Nephron progenitor cell (in vitro differentiated cells): ENCODE measurements around the gene P2RY8.
A peak's percentile ranks its signal among the peaks of the same experiment; 100 is the strongest.
"Not testable (repeated sequence)": the region's sequence is repeated elsewhere in the genome, so short reads cannot be mapped to it uniquely, and the experiment has no call there.

Experiments
- DNase-seq: peaks from one replicate; pipeline ENCODE4 v3.0.0; 2021
- H3K27ac Mint-ChIP-seq: 2 replicates; pipeline ENCODE4 v1.8.0; 2021; ENCODE audit warnings: mild to moderate bottlenecking, moderate library complexity, mixed read lengths
- H3K27me3 Mint-ChIP-seq: 2 replicates; pipeline ENCODE4 v1.8.0; 2021; ENCODE audit warnings: mild to moderate bottlenecking, low read depth, mixed read lengths; ENCODE audit not compliant: poor library complexity
- H3K36me3 Mint-ChIP-seq: 2 replicates; pipeline ENCODE4 v1.8.0; 2021; ENCODE audit warnings: low read depth, mixed read lengths
- H3K4me1 Mint-ChIP-seq: 2 replicates; pipeline ENCODE4 v1.8.0; 2021; ENCODE audit warnings: mixed read lengths
- H3K4me3 Mint-ChIP-seq: 2 replicates; pipeline ENCODE4 v1.8.0; 2021; ENCODE audit warnings: mild to moderate bottlenecking, moderate library complexity, mixed read lengths
- H3K9me3 Mint-ChIP-seq: 2 replicates; pipeline ENCODE4 v1.8.0; 2021; ENCODE audit warnings: mild to moderate bottlenecking, moderate library complexity, mixed read lengths
- TF ChIP-seq, protein P1 (sequence below): fragments of 200-600 bp; sonication (generic); IDR thresholded peaks from 2 replicates; pipeline ENCODE4 v1.5.0; 2021; ENCODE audit warnings: antibody characterized with exemption

P2RY8 gene

DNA sequence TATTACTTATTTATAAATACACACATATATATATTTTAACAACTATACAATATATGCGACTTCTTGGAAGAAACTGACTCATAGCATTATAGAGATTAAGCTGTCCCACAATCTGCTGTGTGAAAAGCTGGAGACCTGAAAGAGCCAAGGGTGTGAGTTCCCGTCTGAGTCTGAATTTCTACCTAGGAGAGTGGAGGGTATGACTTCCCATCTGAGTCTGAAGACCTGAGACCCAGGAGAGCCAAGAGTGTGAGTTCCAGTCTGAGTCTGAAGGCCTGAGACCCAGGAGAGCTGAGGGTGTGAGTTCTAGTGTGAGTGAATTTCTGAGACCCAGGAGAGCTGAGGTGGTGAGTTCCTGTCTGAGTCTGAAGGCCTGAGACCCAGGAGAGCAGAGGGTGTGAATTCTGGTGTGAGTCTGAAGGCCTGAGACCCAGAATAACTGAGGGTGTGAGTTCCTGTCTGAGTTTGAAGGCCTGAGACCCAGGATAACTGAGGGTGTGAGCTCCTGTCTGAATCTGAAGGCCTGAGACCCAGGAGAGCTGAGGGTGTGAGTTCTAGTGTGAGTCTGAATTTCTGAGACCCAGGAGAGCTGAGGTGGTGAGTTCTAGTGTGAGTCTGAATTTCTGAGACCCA is 8.9 kb upstream of the P2RY8 start:
- no peak for DNase-seq
- peaks cover 6% of the 10 kb centered on the region for H3K9me3 Mint-ChIP-seq
- TF ChIP-seq, protein P1, sequence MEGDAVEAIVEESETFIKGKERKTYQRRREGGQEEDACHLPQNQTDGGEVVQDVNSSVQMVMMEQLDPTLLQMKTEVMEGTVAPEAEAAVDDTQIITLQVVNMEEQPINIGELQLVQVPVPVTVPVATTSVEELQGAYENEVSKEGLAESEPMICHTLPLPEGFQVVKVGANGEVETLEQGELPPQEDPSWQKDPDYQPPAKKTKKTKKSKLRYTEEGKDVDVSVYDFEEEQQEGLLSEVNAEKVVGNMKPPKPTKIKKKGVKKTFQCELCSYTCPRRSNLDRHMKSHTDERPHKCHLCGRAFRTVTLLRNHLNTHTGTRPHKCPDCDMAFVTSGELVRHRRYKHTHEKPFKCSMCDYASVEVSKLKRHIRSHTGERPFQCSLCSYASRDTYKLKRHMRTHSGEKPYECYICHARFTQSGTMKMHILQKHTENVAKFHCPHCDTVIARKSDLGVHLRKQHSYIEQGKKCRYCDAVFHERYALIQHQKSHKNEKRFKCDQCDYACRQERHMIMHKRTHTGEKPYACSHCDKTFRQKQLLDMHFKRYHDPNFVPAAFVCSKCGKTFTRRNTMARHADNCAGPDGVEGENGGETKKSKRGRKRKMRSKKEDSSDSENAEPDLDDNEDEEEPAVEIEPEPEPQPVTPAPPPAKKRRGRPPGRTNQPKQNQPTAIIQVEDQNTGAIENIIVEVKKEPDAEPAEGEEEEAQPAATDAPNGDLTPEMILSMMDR: no peak
- no peaks in the 10 kb centered on the region for H3K4me1 Mint-ChIP-seq
- H3K27ac Mint-ChIP-seq: peak overlapping the region; percentile 60
- H3K4me3 Mint-ChIP-seq: no peak overlapping the region
- H3K27me3 Mint-ChIP-seq: peaks cover 5% of the 10 kb centered on the region
- H3K36me3 Mint-ChIP-seq: no peaks in the 10 kb centered on the region

DNA sequence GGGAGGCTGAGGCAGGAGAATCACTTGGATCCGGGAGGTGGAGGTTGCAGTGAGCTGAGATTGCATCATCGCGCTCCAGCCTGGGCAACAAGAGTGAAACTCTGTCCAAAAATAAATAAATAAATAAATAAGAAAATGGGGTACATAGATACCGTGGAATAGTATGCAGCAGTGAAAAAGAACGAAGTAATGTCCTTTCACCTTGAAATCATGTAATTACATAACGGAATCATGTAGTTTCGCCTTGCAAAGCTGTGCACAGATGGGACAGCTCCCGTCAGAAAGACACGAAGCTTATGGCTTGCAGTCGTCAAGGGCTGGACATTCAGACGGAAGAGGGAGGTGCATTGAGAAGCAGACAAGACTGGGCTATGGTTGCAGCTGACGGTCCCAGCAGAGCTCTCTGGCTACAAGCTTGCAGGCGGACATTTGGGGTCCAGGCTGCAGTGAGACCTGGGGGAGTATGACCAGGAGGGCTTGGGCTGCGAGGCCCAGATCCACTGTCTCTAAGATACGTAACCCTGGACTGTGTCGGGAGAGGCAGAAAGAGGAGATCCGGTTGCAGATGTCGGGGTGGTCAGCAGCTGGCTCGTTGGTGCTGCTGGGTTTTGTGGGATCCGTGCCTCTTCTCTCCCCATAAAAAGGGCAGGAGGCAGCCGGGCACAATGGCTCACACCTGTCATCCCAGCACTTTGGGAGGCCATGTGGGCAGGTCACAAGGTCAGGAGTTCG is 6.2 kb upstream of the P2RY8 start:
- Mint-ChIP-seq H3K4me1 (no peaks in the 10 kb centered on the region), H3K4me3 (no peak overlapping the region), H3K27ac (no peak overlapping the region), H3K27me3 (peaks cover 2% of the 10 kb centered on the region), H3K9me3 (peaks cover 3% of the 10 kb centered on the region), H3K36me3 (no peaks in the 10 kb centered on the region)
- DNase-seq: no peak
- TF ChIP-seq, protein P1: no peak

DNA sequence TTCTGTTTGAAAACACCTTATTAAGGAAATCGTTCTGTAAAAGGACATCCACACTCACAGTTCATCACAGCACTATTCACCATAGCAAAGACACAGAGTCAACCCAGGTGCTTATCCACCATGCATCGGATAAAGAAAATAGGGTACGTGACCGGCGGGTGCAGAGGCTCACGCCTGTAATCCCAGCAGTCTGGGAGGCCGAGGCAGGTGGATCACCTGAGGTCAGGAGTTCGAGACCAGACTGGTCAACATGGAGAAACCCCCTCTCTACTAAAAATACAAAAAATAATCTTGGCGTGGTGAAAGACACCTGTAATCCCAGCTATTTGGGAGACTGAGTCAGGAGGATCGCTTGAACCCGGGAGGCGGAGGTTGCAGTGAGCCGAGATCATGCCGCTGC is 2.2 kb upstream of the P2RY8 start:
- H3K36me3 Mint-ChIP-seq, H3K9me3 Mint-ChIP-seq, H3K27ac Mint-ChIP-seq, H3K4me3 Mint-ChIP-seq, DNase-seq, H3K27me3 Mint-ChIP-seq: not testable (repeated sequence)
- peaks cover 12% of the 10 kb centered on the region for H3K4me1 Mint-ChIP-seq

DNA sequence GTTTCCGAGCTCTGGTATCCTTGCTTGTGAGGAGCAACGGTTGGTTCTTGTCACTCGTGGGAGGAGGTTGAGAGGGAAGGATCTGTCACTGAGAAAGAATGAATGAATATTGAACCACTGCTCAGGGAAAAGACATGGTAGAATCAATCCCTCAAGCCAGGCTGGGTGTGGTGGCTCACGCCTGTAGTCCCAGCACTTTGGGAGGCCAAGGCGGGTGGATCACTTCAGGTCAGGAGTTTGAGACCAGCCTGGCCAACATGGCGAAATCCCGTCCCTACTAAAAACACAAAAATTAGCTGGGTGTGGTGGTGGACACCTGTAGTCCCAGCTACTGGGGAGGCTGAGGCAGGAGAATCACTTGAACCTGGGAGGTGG is 718 bp upstream of the P2RY8 start:
- Mint-ChIP-seq H3K27ac (peak overlapping the region; percentile 96), H3K4me1 (peaks cover 12% of the 10 kb centered on the region)
- H3K36me3 Mint-ChIP-seq, H3K27me3 Mint-ChIP-seq, DNase-seq, H3K4me3 Mint-ChIP-seq, H3K9me3 Mint-ChIP-seq: not testable (repeated sequence)

DNA sequence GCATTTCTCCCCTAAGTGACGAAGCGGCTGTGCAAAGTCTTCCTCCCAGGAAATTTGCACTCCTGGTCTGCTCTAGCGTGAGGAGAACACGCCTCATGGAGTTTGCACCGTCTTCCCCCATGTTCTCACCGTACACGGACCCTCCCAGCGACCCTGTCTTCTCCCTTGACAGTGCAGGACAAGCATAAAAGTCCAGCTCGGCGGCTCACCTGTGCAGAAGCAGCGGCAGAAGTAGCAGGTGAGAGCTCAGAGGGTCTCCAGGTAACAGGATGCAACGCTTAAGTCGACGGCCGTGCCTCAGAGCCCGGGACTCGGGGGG is 314 bp downstream of the P2RY8 start:
- H3K9me3 Mint-ChIP-seq: no peaks in the 10 kb centered on the region
- H3K27ac Mint-ChIP-seq: no peak overlapping the region
- no peak for DNase-seq
- no peaks in the 10 kb centered on the region for H3K27me3 Mint-ChIP-seq
- no peaks in the 10 kb centered on the region for H3K36me3 Mint-ChIP-seq
- peaks cover 12% of the 10 kb centered on the region for H3K4me1 Mint-ChIP-seq
- H3K4me3 Mint-ChIP-seq: no peak overlapping the region
- TF ChIP-seq, protein P1: no peak

DNA sequence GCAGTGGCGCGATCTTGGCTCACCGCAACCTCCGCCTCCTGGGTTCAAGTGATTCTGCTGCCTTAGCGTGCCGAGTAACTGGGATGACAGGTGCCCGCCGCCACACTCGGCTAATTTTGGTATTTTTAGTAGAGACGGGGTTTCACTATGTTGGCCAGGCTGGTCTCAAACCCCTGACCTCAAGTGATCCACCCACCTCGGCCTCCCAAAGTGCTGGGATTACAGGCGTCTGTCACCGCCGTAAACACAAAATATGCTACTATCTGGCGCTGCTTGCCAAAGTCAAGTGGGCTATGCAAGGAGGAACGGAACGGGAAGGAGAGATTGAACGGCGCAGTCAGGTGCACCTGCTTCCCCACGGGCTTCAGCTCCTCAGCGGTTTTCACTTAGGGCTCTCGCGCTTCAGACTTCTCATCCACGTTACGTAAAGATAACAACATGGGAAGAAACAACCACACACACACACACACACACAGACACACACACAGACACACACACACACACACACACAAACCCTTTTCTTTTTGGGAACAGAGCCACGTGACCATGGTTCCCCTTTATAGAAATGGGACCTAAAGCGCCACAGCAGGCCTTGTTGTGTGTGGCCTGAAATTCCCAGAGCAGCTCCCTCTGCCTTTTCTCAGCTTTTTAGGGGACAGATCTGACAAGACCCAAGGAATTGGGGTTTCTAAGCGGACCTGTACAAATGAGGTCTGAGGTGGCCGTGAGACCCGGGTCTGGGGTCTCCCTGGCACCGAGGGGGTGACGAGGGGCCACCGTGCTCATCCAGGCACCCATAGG is 1.5 kb downstream of the P2RY8 start:
- TF ChIP-seq, protein P1: no peak
- Mint-ChIP-seq H3K27me3 (no peaks in the 10 kb centered on the region), H3K27ac (no peak overlapping the region), H3K9me3 (no peaks in the 10 kb centered on the region), H3K36me3 (no peaks in the 10 kb centered on the region), H3K4me3 (no peak overlapping the region), H3K4me1 (peaks cover 12% of the 10 kb centered on the region)
- no peak for DNase-seq
